ENCODE results near the gene TPT1. TPM values are rescaled to one million over a fixed set of nuclear protein-coding genes. Genes with fewer than 3 reads are reported as not detected.
A peak's percentile ranks its signal among the peaks of the same experiment; 100 is the strongest.

The TPT1 gene
- total and polyA plus RNA-seq, 2 donors (not counting 1 experiment from before 2014, with no cell fraction given) = 2,507 to 4,871 TPM

DNA sequence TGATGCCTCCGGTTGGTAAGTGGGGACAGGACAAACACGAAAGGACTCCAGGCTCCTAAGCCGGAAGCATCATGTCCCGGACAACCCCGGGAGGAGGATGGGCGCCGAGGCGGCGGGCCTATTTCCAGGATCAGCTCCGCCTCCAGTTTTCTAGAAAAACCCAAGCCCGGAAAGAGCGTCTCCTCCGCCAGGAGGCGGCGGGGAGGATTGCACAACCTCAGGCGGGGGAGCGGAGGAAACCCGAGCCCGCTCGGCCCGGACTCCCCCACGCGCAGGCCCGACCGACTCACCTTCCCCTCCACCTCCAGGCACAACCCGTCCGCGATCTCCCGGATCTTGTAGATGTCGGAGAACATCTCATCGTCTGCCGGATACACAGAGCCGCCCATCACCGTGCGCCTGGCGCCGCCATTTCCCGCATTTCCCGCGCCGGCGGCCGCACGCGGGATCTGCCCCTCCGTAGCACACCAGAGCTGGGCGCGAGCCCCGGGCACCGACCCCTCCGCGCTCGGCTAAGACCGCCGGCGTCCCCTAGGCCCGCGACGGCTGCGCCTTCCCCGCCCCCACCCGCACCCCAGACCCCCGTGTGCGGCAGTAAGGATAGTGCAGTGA is 455 bp downstream of the TPT1 start:
- ChIA-PET POLR2A (interaction anchor here (0.7 to 2.0 kb wide), 7 partner anchors 9 to 124 kb away, joined by 3 to 7 read pairs (median 4); partner anchors contain the start of genes COG3 and SLC25A30), CTCF (interaction anchor here (0.5 to 3.3 kb wide), 8 partner anchors 11 to 56 kb away, joined by 3 to 22 read pairs (median 5); no protein-coding TSS in a partner anchor)
- Histone ChIP-seq H3K27ac (ENCODE audit: low read length in 2 of 2) (peak overlapping the region; percentile 93 to 97), H2AFZ (ENCODE audit: insufficient read depth, low read depth, low read length, poor library complexity, severe bottlenecking) (peak overlapping the region; percentile 60), H3K4me3 (ENCODE audit: control extremely low read depth in 1 of 5, extremely low read depth in 1 of 5, insufficient read depth in 1 of 5, low read depth in 2 of 5, low read length in 4 of 5) (peak overlapping the region; percentile 71 to 99 (median 91)), H3K4me1 (ENCODE audit: control insufficient read depth in 2 of 2, insufficient read depth in 2 of 2, low read length in 2 of 2) (peaks cover 31 to 35% of the 10 kb centered on the region in 2 donors), H3K36me3 (replicated peaks in 1 of 2; ENCODE audit: control extremely low read depth in 1 of 2, control insufficient read depth in 1 of 2, extremely low read depth in 1 of 2, insufficient read depth in 2 of 2, low read length in 1 of 2) (peaks cover 3 to 44% of the 10 kb centered on the region in 2 experiments), H3K79me2 (ENCODE audit: control insufficient read depth, insufficient read depth, low read length) (peaks cover 51% of the 10 kb centered on the region), H3K4me2 (replicated peaks; ENCODE audit: low read depth, low read length, poor library complexity, severe bottlenecking) (peak overlapping the region; percentile 75), H3K9me3 (ENCODE audit: control extremely low read depth in 1 of 3, control insufficient read depth in 2 of 3, insufficient read depth in 1 of 3, low read length in 2 of 3) (no peaks in the 10 kb centered on the region), H4K20me1 (ENCODE audit: control insufficient read depth, insufficient read depth, low read length, poor library complexity, severe bottlenecking) (peaks cover 51% of the 10 kb centered on the region), H3K9ac (ENCODE audit: low read length) (peak overlapping the region; percentile 99), H3K27me3 (replicated peaks in 1 of 4; ENCODE audit: control extremely low read depth in 1 of 4, control insufficient read depth in 3 of 4, insufficient read depth in 4 of 4, low read length in 3 of 4) (no peaks in the 10 kb centered on the region)
- Mint-ChIP-seq H3K27ac (peak overlapping the region; percentile 100), H3K4me1 (peaks cover 52% of the 10 kb centered on the region), H3K9me3 (ENCODE audit: insufficient read depth) (no peaks in the 10 kb centered on the region), H3K27me3 (no peaks in the 10 kb centered on the region), H3K4me3 (peak overlapping the region; percentile 99)
- peak; percentile 34 for ATAC-seq (ENCODE audit: low read depth)
- peak; percentile 86 for DNase-seq
- intact Hi-C loops (cut with micrococcal nuclease) = loop anchor here (1.0 to 2.0 kb wide), 9 partner anchors 27 to 423 kb away; partner anchors contain the start of genes COG3, GPALPP1, GTF2F2 and NUFIP1
- TF ChIP-seq EZH2 (IDR thresholded peaks at IDR 0.05; ENCODE audit: borderline replicate concordance, insufficient read depth, low read depth, low read length, poor library complexity, severe bottlenecking) (no peak), CTCF (IDR thresholded peaks at IDR 0.05) (peak; percentile 71)
- WGBS (ENCODE audit: insufficient coverage) = under 1% methylated on average over 64 of the region's 64 CpGs

DNA sequence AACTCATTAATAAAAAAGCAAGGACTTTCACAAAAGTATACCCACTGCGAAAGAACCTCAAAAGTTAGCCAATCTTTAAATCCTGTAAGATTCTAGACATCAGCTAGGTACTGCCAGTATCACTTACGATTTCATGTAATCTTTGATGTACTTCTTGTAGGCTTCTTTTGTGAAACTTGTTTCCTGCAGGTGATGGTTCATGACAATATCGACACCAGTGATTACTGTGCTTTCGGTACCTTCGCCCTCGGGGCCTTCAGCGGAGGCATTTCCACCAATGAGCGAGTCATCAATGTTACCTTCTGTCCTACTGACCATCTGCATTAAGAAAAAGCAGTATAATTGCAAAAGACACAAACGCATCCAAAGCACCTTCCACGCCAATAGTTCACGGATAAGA is 1.1 kb downstream of the TPT1 start:
- Histone ChIP-seq H3K27me3 (replicated peaks in 1 of 4; ENCODE audit: control extremely low read depth in 1 of 4, control insufficient read depth in 3 of 4, insufficient read depth in 4 of 4, low read length in 3 of 4) (no peaks in the 10 kb centered on the region), H4K20me1 (ENCODE audit: control insufficient read depth, insufficient read depth, low read length, poor library complexity, severe bottlenecking) (peaks cover 51% of the 10 kb centered on the region), H3K36me3 (replicated peaks in 1 of 2; ENCODE audit: control extremely low read depth in 1 of 2, control insufficient read depth in 1 of 2, extremely low read depth in 1 of 2, insufficient read depth in 2 of 2, low read length in 1 of 2) (peaks cover 3 to 51% of the 10 kb centered on the region in 2 experiments), H2AFZ (ENCODE audit: insufficient read depth, low read depth, low read length, poor library complexity, severe bottlenecking) (no peak overlapping the region), H3K4me1 (ENCODE audit: control insufficient read depth in 2 of 2, insufficient read depth in 2 of 2, low read length in 2 of 2) (peaks cover 31 to 35% of the 10 kb centered on the region in 2 donors), H3K27ac (ENCODE audit: low read length in 2 of 2) (peak overlapping the region; percentile 93 to 97), H3K4me2 (replicated peaks; ENCODE audit: low read depth, low read length, poor library complexity, severe bottlenecking) (peak overlapping the region; percentile 75), H3K9ac (ENCODE audit: low read length) (peak overlapping the region; percentile 99), H3K9me3 (ENCODE audit: control extremely low read depth in 1 of 3, control insufficient read depth in 2 of 3, insufficient read depth in 1 of 3, low read length in 2 of 3) (no peaks in the 10 kb centered on the region), H3K79me2 (ENCODE audit: control insufficient read depth, insufficient read depth, low read length) (peaks cover 51% of the 10 kb centered on the region), H3K4me3 (ENCODE audit: control extremely low read depth in 1 of 5, extremely low read depth in 1 of 5, insufficient read depth in 1 of 5, low read depth in 2 of 5, low read length in 4 of 5) (peak overlapping the region; percentile 71 to 99 (median 91))
- POLR2A ChIA-PET = interaction anchor here (0.9 to 2.0 kb wide), 3 partner anchors 9 to 77 kb away, joined by 4 to 7 read pairs (median 5); no protein-coding TSS in a partner anchor
- TF ChIP-seq CTCF (IDR thresholded peaks at IDR 0.05) = no peak
- no peak for TF ChIP-seq EZH2 (IDR thresholded peaks at IDR 0.05; ENCODE audit: borderline replicate concordance, insufficient read depth, low read depth, low read length, poor library complexity, severe bottlenecking)
- H3K4me3 Mint-ChIP-seq = peak overlapping the region; percentile 99
- H3K27ac Mint-ChIP-seq = peak overlapping the region; percentile 100
- intact Hi-C loops (cut with micrococcal nuclease) = loop anchor here (1.0 to 2.0 kb wide), 2 partner anchors 31 to 293 kb away; no protein-coding TSS in a partner anchor
- WGBS (ENCODE audit: insufficient coverage) = 15% methylated on average over 4 of the region's 11 CpGs
- DNase-seq (no peak), ATAC-seq (ENCODE audit: low read depth) (no peak)
- peaks cover 57% of the 10 kb centered on the region for H3K4me1 Mint-ChIP-seq
- CTCF ChIA-PET = interaction anchor here (1.2 to 3.3 kb wide), 4 partner anchors 10 to 57 kb away, joined by 3 to 22 read pairs (median 10); no protein-coding TSS in a partner anchor
- no peaks in the 10 kb centered on the region for H3K9me3 Mint-ChIP-seq (ENCODE audit: insufficient read depth)
- no peaks in the 10 kb centered on the region for H3K27me3 Mint-ChIP-seq
